ENCODE measurements around the gene NIFK.

NIFK gene

GRCh38 chr2:121736462-121737336, at the start of gene NIFK:
Gene NIFK, minus strand, starts transcription at chr2:121736875. Its CDS starts 25 bp downstream, at chr2:121736850.
- TF ChIP-seq, protein P1, sequence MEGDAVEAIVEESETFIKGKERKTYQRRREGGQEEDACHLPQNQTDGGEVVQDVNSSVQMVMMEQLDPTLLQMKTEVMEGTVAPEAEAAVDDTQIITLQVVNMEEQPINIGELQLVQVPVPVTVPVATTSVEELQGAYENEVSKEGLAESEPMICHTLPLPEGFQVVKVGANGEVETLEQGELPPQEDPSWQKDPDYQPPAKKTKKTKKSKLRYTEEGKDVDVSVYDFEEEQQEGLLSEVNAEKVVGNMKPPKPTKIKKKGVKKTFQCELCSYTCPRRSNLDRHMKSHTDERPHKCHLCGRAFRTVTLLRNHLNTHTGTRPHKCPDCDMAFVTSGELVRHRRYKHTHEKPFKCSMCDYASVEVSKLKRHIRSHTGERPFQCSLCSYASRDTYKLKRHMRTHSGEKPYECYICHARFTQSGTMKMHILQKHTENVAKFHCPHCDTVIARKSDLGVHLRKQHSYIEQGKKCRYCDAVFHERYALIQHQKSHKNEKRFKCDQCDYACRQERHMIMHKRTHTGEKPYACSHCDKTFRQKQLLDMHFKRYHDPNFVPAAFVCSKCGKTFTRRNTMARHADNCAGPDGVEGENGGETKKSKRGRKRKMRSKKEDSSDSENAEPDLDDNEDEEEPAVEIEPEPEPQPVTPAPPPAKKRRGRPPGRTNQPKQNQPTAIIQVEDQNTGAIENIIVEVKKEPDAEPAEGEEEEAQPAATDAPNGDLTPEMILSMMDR (IDR thresholded peaks at IDR 0.05; ENCODE audit: extremely low read depth, missing control alignments) = no peak
- DNase-seq (ENCODE audit: low spot score) = peak; percentile 100

DNA sequence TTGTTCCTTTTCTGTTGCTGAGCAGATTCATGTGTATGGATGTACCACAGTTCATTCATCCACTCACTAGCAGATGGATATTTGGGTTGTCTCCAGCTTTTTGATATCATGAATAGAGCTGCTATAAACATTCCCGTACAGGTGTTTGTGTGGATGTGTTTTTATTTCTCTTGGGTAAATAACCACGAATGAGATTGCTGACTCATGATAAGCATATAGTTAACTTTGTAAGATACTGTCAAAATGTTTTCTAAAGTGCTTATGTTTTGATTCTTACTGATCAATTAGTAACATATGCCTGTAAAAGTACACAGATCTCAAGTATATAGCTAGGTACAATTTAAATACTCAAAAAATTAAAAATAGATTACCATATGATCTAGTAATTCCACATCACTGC, 46.5 kb upstream of the NIFK start:
- DNase-seq (ENCODE audit: low spot score) = no peak

GRCh38 chr2:121778741-121779487, 42.2 kb upstream of the NIFK start:
- TF ChIP-seq, protein P1 (IDR thresholded peaks at IDR 0.05; ENCODE audit: extremely low read depth, missing control alignments) = no peak
- DNase-seq (ENCODE audit: low spot score) = no peak

More for the DNA sequence above, 46.5 kb upstream of the NIFK start:
- TF ChIP-seq, protein P1 (IDR thresholded peaks at IDR 0.05; ENCODE audit: extremely low read depth, missing control alignments) = no peak

DNA sequence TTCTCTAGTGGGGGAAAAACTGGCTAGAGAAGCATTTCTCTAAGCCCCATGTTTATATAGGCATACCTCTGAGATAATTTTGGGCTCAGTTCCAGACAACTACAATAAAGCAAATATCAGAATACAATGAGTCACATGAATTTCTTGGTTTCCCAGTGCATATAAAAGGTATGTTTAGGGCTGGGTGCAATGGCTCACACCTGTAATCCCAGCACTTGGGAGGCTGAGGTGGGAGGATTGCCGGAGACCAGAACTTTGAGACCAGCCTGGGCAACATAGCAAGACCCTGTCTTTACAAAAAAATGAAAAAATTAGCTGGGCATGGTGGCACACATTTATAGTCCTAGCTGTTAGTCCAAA, 41.0 kb upstream of the NIFK start:
- no peak for DNase-seq (ENCODE audit: low spot score)
- TF ChIP-seq, protein P1 (IDR thresholded peaks at IDR 0.05; ENCODE audit: extremely low read depth, missing control alignments) = no peak

GRCh38 chr2:121776885-121777698, 40.4 kb upstream of the NIFK start:
- TF ChIP-seq, protein P1 (IDR thresholded peaks at IDR 0.05; ENCODE audit: extremely low read depth, missing control alignments) = no peak
- DNase-seq (ENCODE audit: low spot score) = no peak

DNA sequence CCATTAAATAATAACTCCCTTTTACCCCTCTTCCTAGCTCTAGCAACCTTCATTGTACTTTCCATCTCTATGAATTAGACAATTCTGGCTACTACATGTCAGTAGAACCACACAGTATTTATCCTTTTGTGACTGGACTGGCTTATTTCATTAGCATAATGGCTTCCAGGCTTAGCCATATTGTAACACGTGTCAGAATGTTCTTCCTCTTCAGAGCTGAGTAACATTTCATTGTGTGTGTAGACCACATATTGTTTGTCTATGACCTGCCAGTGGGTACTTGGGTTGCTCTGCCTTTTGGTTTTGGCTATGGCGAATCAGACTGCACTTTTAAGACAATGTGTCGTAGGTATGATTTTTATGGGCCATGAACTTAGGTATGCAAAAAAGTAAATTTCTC, 39.7 kb upstream of the NIFK start:
- TF ChIP-seq, protein P1 (IDR thresholded peaks at IDR 0.05; ENCODE audit: extremely low read depth, missing control alignments) = no peak
- DNase-seq (ENCODE audit: low spot score) = no peak
